IMR-90 (cell line): ENCODE measurements around the gene FNBP1L.

Experiments
- CHD1 ChIP-seq: IDR thresholded peaks from 2 replicates; pipeline ENCODE4 v1.6.1; 2012; ENCODE audit warnings: low read depth, low read length, improper control_type of control experiment
- CTCF ChIP-seq: conservative IDR thresholded peaks from 2 replicates; pipeline ENCODE4 v1.5.1; 2012; ENCODE audit warnings: mild to moderate bottlenecking, low read depth, low read length, improper control_type of control experiment
- ELK1 ChIP-seq: fragments of 150-350 bp; IDR thresholded peaks from 2 replicates; pipeline ENCODE4 v1.6.1; 2016; ENCODE audit warnings: low read depth, mild to moderate bottlenecking, low read length, moderate library complexity, borderline replicate concordance
- POLR2A ChIP-seq: IDR thresholded peaks from 2 replicates; pipeline ENCODE4 v1.6.1; 2012; ENCODE audit warnings: mild to moderate bottlenecking, low read depth, low read length
- RCOR1 ChIP-seq: IDR thresholded peaks from 2 replicates; pipeline ENCODE4 v1.6.1; 2012; ENCODE audit warnings: mild to moderate bottlenecking, low read length, improper control_type of control experiment; ENCODE audit not compliant: insufficient replicate concordance

GRCh38 chr1:93440272-93440671 is 7.6 kb upstream of the FNBP1L start:
- TF ChIP-seq CHD1 (no peak), CTCF (no peak), POLR2A (no peak), RCOR1 (no peak), ELK1 (no peak)
